Non-pigmented ciliary epithelial cell (primary cell): ENCODE measurements around the gene PLXDC2.
"Not testable (repeated sequence)": the region's sequence is repeated elsewhere in the genome, so short reads cannot be mapped to it uniquely, and the experiment has no call there.

ENCODE experiments used
- DNase-seq: peaks from one replicate; pipeline ENCODE4 v3.0.0-alpha.2; 2010; ENCODE audit warnings: low read depth

Gene PLXDC2

GRCh38 chr10:19816411-19817230 is at the start of gene PLXDC2:
Gene PLXDC2, plus strand, starts transcription at chr10:19816432.
- DNase-seq: no peak

GRCh38 chr10:19767876-19768275 is 48.4 kb upstream of the PLXDC2 start:
- DNase-seq: no peak

- not testable (repeated sequence) for DNase-seq
These were observed 46.4 kb upstream of the PLXDC2 start for GRCh38 chr10:19769826-19770225.

- DNase-seq: no peak
These were observed 43.3 kb upstream of the PLXDC2 start for GRCh38 chr10:19772972-19773371.

GRCh38 chr10:19775296-19775695 is 40.9 kb upstream of the PLXDC2 start:
- no peak for DNase-seq

GRCh38 chr10:19777806-19778205 is 38.4 kb upstream of the PLXDC2 start:
- DNase-seq: no peak

GRCh38 chr10:19778996-19779395 is 37.2 kb upstream of the PLXDC2 start:
- no peak for DNase-seq

GRCh38 chr10:19782430-19783089 is 33.7 kb upstream of the PLXDC2 start:
- no peak for DNase-seq

- no peak for DNase-seq
These were observed 32.5 kb upstream of the PLXDC2 start for GRCh38 chr10:19783721-19784120.

GRCh38 chr10:19785366-19785765 is 30.9 kb upstream of the PLXDC2 start:
- DNase-seq: no peak

GRCh38 chr10:19788075-19788686 is 28.1 kb upstream of the PLXDC2 start:
- DNase-seq: peak; percentile 43

- DNase-seq: no peak
These were observed 27.3 kb upstream of the PLXDC2 start for GRCh38 chr10:19788902-19789301.

GRCh38 chr10:19789607-19790006 is 26.6 kb upstream of the PLXDC2 start:
- no peak for DNase-seq

- no peak for DNase-seq
These were observed 25.2 kb upstream of the PLXDC2 start for GRCh38 chr10:19791032-19791431.

GRCh38 chr10:19795684-19796083 is 20.5 kb upstream of the PLXDC2 start:
- DNase-seq: no peak

GRCh38 chr10:19800161-19800560 is 16.1 kb upstream of the PLXDC2 start:
- no peak for DNase-seq

GRCh38 chr10:19801369-19801768 is 14.9 kb upstream of the PLXDC2 start:
- no peak for DNase-seq

GRCh38 chr10:19803676-19804075 is 12.6 kb upstream of the PLXDC2 start:
- DNase-seq: no peak

GRCh38 chr10:19809481-19809880 is 6.8 kb upstream of the PLXDC2 start:
- DNase-seq: no peak

GRCh38 chr10:19811540-19811939 is 4.7 kb upstream of the PLXDC2 start:
- DNase-seq: no peak

- DNase-seq: no peak
These were observed 3.3 kb upstream of the PLXDC2 start for GRCh38 chr10:19812976-19813375.

- DNase-seq: no peak
These were observed 1.0 kb upstream of the PLXDC2 start for GRCh38 chr10:19815036-19815730.
